Fibroblast of lung (primary cell): ENCODE measurements around the gene PRPH2.

ENCODE experiments used
- EZH2 ChIP-seq: IDR thresholded peaks from 2 replicates; pipeline ENCODE4 v1.5.1; 2012; ENCODE audit warnings: low read length, control low read depth, mild to moderate bottlenecking; ENCODE audit errors: missing control alignments
- TF ChIP-seq, protein P1 (sequence below), 2 donors: IDR thresholded peaks in 1 of 2; conservative IDR thresholded peaks in 1 of 2; 1 replicate in 1 of 2; 2 replicates in 1 of 2; pipeline ENCODE4 v1.5.1; 2011 to 2012; ENCODE audit warnings: low read length in 2 of 2, control low read depth in 1 of 2, inconsistent platforms in 1 of 2, low read depth in 1 of 2, mild to moderate bottlenecking in 1 of 2

DNA sequence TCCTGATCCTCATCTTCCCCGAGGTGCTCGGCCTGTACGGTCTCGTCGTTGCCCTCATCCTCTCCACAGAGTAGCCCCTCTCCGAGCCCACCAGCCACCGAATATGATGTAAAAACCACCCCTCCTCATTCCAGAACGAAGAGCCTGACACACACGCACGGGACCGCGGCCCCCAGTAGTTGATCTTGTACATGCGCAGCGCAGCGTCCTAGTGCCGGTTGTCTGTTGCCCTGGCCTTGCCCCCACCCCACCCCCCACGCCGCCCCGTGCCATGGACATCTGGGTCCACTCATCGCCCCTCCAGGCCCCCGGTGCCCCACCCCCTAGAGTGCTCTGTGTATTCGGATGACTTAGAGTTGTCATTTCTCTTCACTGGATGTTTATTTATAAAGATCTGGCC lies 5.2 kb upstream of the PRPH2 start:
- no peak for TF ChIP-seq EZH2
- TF ChIP-seq, protein P1, sequence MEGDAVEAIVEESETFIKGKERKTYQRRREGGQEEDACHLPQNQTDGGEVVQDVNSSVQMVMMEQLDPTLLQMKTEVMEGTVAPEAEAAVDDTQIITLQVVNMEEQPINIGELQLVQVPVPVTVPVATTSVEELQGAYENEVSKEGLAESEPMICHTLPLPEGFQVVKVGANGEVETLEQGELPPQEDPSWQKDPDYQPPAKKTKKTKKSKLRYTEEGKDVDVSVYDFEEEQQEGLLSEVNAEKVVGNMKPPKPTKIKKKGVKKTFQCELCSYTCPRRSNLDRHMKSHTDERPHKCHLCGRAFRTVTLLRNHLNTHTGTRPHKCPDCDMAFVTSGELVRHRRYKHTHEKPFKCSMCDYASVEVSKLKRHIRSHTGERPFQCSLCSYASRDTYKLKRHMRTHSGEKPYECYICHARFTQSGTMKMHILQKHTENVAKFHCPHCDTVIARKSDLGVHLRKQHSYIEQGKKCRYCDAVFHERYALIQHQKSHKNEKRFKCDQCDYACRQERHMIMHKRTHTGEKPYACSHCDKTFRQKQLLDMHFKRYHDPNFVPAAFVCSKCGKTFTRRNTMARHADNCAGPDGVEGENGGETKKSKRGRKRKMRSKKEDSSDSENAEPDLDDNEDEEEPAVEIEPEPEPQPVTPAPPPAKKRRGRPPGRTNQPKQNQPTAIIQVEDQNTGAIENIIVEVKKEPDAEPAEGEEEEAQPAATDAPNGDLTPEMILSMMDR (conservative IDR thresholded peaks at IDR 0.05 in 1 of 2, IDR thresholded peaks at IDR 0.05 in 1 of 2; ENCODE audit: low read depth in 1 of 2, low read length in 2 of 2) = no peak
